H9 (cell line): ENCODE measurements around the gene PTBP3. TPM values are rescaled to one million over a fixed set of nuclear protein-coding genes. Genes with fewer than 3 reads are reported as not detected.

ENCODE experiments used
- DNase-seq: peaks from one replicate; pipeline ENCODE4 v3.0.0-alpha.2; 2017
- H2AFZ ChIP-seq: one replicate; pipeline ENCODE4 v1.6.1; 2013; ENCODE audit warnings: mild to moderate bottlenecking, low read length, control low read depth, moderate library complexity
- H2AK5ac ChIP-seq: 2 replicates; pipeline ENCODE4 v1.6.1; 2013; ENCODE audit warnings: low read length, control low read depth, mixed read lengths; ENCODE audit not compliant: insufficient read length
- H2BK120ac ChIP-seq: one replicate; pipeline ENCODE4 v1.6.1; 2013; ENCODE audit warnings: low read depth, mild to moderate bottlenecking, low read length, control low read depth, inconsistent platforms; ENCODE audit not compliant: poor library complexity, severe bottlenecking
- H2BK12ac ChIP-seq: 2 replicates; pipeline ENCODE4 v1.6.1; 2013; ENCODE audit warnings: low read length, control low read depth, mixed read lengths, low read depth; ENCODE audit not compliant: insufficient read length
- H2BK15ac ChIP-seq: 2 replicates; pipeline ENCODE4 v1.6.1; 2013; ENCODE audit warnings: low read depth, low read length, control low read depth
- H2BK20ac ChIP-seq: one replicate; pipeline ENCODE4 v1.6.1; 2013; ENCODE audit warnings: low read depth, mild to moderate bottlenecking, low read length, control low read depth, inconsistent platforms; ENCODE audit not compliant: poor library complexity, severe bottlenecking
- H2BK5ac ChIP-seq: 2 replicates; pipeline ENCODE4 v1.6.1; 2013; ENCODE audit warnings: low read length, control low read depth, mixed read lengths; ENCODE audit not compliant: insufficient read length
- H3K14ac ChIP-seq: 2 replicates; pipeline ENCODE4 v1.6.1; 2013; ENCODE audit warnings: low read length, control low read depth; ENCODE audit not compliant: insufficient read depth
- H3K18ac ChIP-seq: 2 replicates; pipeline ENCODE4 v1.6.1; 2013; ENCODE audit warnings: low read depth, mild to moderate bottlenecking, mixed read lengths, low read length, control low read depth; ENCODE audit not compliant: insufficient read length
- H3K23ac ChIP-seq: 2 replicates; pipeline ENCODE4 v1.6.1; 2013; ENCODE audit warnings: low read length, control low read depth, mixed read lengths, low read depth; ENCODE audit not compliant: insufficient read length
- H3K23me2 ChIP-seq: 2 replicates; pipeline ENCODE4 v1.6.1; 2013; ENCODE audit warnings: low read depth, mild to moderate bottlenecking, mixed read lengths, low read length, control low read depth; ENCODE audit not compliant: insufficient read length, poor library complexity, severe bottlenecking
- H3K27ac ChIP-seq: 2 replicates; pipeline ENCODE4 v1.5.1; 2013; ENCODE audit warnings: low read length, control low read depth, mixed read lengths, low read depth; ENCODE audit not compliant: insufficient read length
- H3K27me3 ChIP-seq: 2 replicates; pipeline ENCODE4 v1.6.1; 2013; ENCODE audit warnings: low read length, control low read depth, inconsistent platforms; ENCODE audit not compliant: insufficient read depth
- H3K4ac ChIP-seq: 2 replicates; pipeline ENCODE4 v1.6.1; 2013; ENCODE audit warnings: low read depth, mild to moderate bottlenecking, control low read depth, inconsistent platforms, low read length, moderate library complexity
- H3K4me1 ChIP-seq: 2 replicates; pipeline ENCODE4 v1.6.1; 2013; ENCODE audit warnings: low read length, control low read depth, inconsistent platforms; ENCODE audit not compliant: insufficient read depth
- H3K4me2 ChIP-seq: 2 replicates; pipeline ENCODE4 v1.6.1; 2013; ENCODE audit warnings: low read length, control low read depth, mixed read lengths; ENCODE audit not compliant: insufficient read length, insufficient read depth
- H3K56ac ChIP-seq: 2 replicates; pipeline ENCODE4 v1.6.1; 2013; ENCODE audit warnings: low read depth, mild to moderate bottlenecking, mixed read lengths, low read length, control low read depth; ENCODE audit not compliant: insufficient read length
- H3K79me1 ChIP-seq: 2 replicates; pipeline ENCODE4 v1.6.1; 2013; ENCODE audit warnings: low read depth, mild to moderate bottlenecking, moderate library complexity, low read length, control low read depth, inconsistent platforms; ENCODE audit not compliant: insufficient read depth, poor library complexity, severe bottlenecking
- H3K79me2 ChIP-seq: 2 replicates; pipeline ENCODE4 v1.6.1; 2013; ENCODE audit warnings: low read length, control low read depth, inconsistent platforms; ENCODE audit not compliant: insufficient read depth
- H3K9ac ChIP-seq: 2 replicates; pipeline ENCODE4 v1.6.1; 2013; ENCODE audit warnings: low read length, control low read depth, mixed read lengths; ENCODE audit not compliant: insufficient read length; ENCODE audit errors: extremely low read depth
- H3K9me3 ChIP-seq: one replicate; pipeline ENCODE4 v1.6.1; 2013; ENCODE audit warnings: low read depth, low read length, inconsistent platforms; ENCODE audit not compliant: control insufficient read depth
- H3T11ph ChIP-seq: one replicate; pipeline ENCODE4 v1.6.1; 2013; ENCODE audit warnings: mild to moderate bottlenecking, low read length, control low read depth, inconsistent platforms
- H4K20me1 ChIP-seq: one replicate; pipeline ENCODE4 v1.6.1; 2013; ENCODE audit not compliant: control insufficient read depth, insufficient read length, insufficient read depth
- H4K5ac ChIP-seq: 2 replicates; pipeline ENCODE4 v1.6.1; 2013; ENCODE audit warnings: low read depth, mild to moderate bottlenecking, mixed read lengths, low read length, control low read depth; ENCODE audit not compliant: insufficient read length
- H4K8ac ChIP-seq: replicated peaks from 2 replicates; pipeline ENCODE4 v1.6.1; 2013; ENCODE audit warnings: low read length, control low read depth, mixed read lengths, low read depth; ENCODE audit not compliant: insufficient read length
- H4K91ac ChIP-seq: 2 replicates; pipeline ENCODE4 v1.6.1; 2013; ENCODE audit warnings: low read depth, mild to moderate bottlenecking, moderate library complexity, mixed read lengths, low read length, control low read depth; ENCODE audit not compliant: insufficient read length
- H3K27ac Mint-ChIP-seq, 3 experiments: 2 replicates in 2 of 3; 3 replicates in 1 of 3; pipeline ENCODE4 v1.8.0; 2020 to 2021; ENCODE audit warnings: mixed read lengths in 3 of 3, mild to moderate bottlenecking in 1 of 3, moderate library complexity in 1 of 3
- H3K27me3 Mint-ChIP-seq: 2 replicates; pipeline ENCODE4 v1.8.0; 2021; ENCODE audit warnings: low read depth, mild to moderate bottlenecking, moderate library complexity, mixed read lengths
- H3K36me3 Mint-ChIP-seq, 3 experiments: 2 replicates in 2 of 3; 3 replicates in 1 of 3; pipeline ENCODE4 v1.8.0; 2020 to 2021; ENCODE audit warnings: low read depth in 3 of 3, mixed read lengths in 3 of 3; ENCODE audit not compliant: insufficient read depth in 1 of 3
- H3K4me1 Mint-ChIP-seq, 2 experiments: 2 replicates each; pipeline ENCODE4 v1.8.0; 2020; ENCODE audit warnings: mixed read lengths in 2 of 2
- H3K4me3 Mint-ChIP-seq, 2 experiments: 2 replicates in 1 of 2; 3 replicates in 1 of 2; pipeline ENCODE4 v1.8.0; 2020 to 2021; ENCODE audit warnings: mild to moderate bottlenecking in 2 of 2, mixed read lengths in 2 of 2, moderate library complexity in 1 of 2
- H3K9me3 Mint-ChIP-seq, 2 experiments: 2 replicates in 1 of 2; 3 replicates in 1 of 2; pipeline ENCODE4 v1.8.0; 2020; ENCODE audit warnings: mild to moderate bottlenecking in 2 of 2, mixed read lengths in 2 of 2, moderate library complexity in 1 of 2
- WGBS: extraction: QIAGEN DNeasy Blood & Tissue Kit; methylation state at CpG from one replicate; pipeline ENCODE4 v1.1.7; 2013; ENCODE audit warnings: missing lambda C conversion rate, low lambda C conversion rate, mixed read lengths; ENCODE audit not compliant: insufficient read length; ENCODE audit errors: extremely low coverage; 5-methylcytosine and 5-hydroxymethylcytosine counted together
- total RNA-seq: library from RNA; stranded (reverse); gene quantifications from 2 replicates; pipeline ENCODE4 v1.2.1, GENCODE V29; 2021
- TF ChIP-seq, protein P1 (sequence below): fragments of 200-600 bp; sonication (generic); conservative IDR thresholded peaks from 3 replicates; pipeline ENCODE4 v1.8.0; 2021; ENCODE audit warnings: antibody characterized with exemption, mild to moderate bottlenecking

The PTBP3 gene
- total RNA-seq, 1 experiment from 2014 or later = 89.5 TPM

GRCh38 chr9:112188884-112189283 lies 144.5 kb downstream of the PTBP3 start:
- Mint-ChIP-seq H3K27me3 (no peaks in the 10 kb centered on the region; the same call in 1 of the 2 replicates), H3K27ac (peak overlapping the region in 1 of 3 experiments; percentile 14; a peak in 1 of 7 replicates), H3K4me1 (peaks cover 18 to 19% of the 10 kb centered on the region in 2 experiments), H3K4me3 (no peak overlapping the region), H3K9me3 (no peaks in the 10 kb centered on the region), H3K36me3 (peaks cover 0 to 6% (median 3%) of the 10 kb centered on the region in 3 experiments; a peak in 2 of 7 replicates)
- TF ChIP-seq, protein P1, sequence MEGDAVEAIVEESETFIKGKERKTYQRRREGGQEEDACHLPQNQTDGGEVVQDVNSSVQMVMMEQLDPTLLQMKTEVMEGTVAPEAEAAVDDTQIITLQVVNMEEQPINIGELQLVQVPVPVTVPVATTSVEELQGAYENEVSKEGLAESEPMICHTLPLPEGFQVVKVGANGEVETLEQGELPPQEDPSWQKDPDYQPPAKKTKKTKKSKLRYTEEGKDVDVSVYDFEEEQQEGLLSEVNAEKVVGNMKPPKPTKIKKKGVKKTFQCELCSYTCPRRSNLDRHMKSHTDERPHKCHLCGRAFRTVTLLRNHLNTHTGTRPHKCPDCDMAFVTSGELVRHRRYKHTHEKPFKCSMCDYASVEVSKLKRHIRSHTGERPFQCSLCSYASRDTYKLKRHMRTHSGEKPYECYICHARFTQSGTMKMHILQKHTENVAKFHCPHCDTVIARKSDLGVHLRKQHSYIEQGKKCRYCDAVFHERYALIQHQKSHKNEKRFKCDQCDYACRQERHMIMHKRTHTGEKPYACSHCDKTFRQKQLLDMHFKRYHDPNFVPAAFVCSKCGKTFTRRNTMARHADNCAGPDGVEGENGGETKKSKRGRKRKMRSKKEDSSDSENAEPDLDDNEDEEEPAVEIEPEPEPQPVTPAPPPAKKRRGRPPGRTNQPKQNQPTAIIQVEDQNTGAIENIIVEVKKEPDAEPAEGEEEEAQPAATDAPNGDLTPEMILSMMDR = no peak
- Histone ChIP-seq H3K14ac (no peak overlapping the region), H3K4ac (no peak overlapping the region), H2AK5ac (no peak overlapping the region), H4K91ac (no peak overlapping the region), H4K5ac (no peak overlapping the region), H4K20me1 (no peaks in the 10 kb centered on the region), H2BK20ac (no peak overlapping the region), H3K4me2 (no peak overlapping the region), H2BK120ac (no peak overlapping the region), H3K9ac (no peak overlapping the region), H3K27ac (no peak overlapping the region), H3K79me2 (0 out of 2 replicates have a peak, but pooled peaks cover 2% of the 10 kb centered on the region), H3K79me1 (no peaks in the 10 kb centered on the region), H2BK15ac (no peak overlapping the region), H3K23me2 (no peaks in the 10 kb centered on the region), H4K8ac (no peak overlapping the region), H2AFZ (no peak overlapping the region), H3K9me3 (no peaks in the 10 kb centered on the region), H3T11ph (no peak overlapping the region), H3K23ac (no peak overlapping the region), H3K4me1 (no peaks in the 10 kb centered on the region; the same call in 1 of the 2 replicates), H3K27me3 (no peaks in the 10 kb centered on the region), H2BK12ac (no peak overlapping the region), H3K56ac (no peak overlapping the region), H3K18ac (no peak overlapping the region), H2BK5ac (no peak overlapping the region)
- no peak for DNase-seq
- no CpG with 5 or more reads among the region's 1 CpG for WGBS
